H1 (cell line): ENCODE data around the gene MCF2L2. TPM values are rescaled to one million over a fixed set of nuclear protein-coding genes. Genes with fewer than 3 reads are reported as not detected.

Experiments
- EGR1 ChIP-seq: IDR thresholded peaks from 2 replicates; pipeline ENCODE4 v1.6.1; 2011; ENCODE audit warnings: low read depth, low read length, borderline replicate concordance
- SUZ12 ChIP-seq: fragments of 200-600 bp; sonication (generic); IDR thresholded peaks from 2 replicates; pipeline ENCODE4 v1.6.1; 2012; ENCODE audit warnings: mild to moderate bottlenecking, inconsistent platforms, low read length, moderate library complexity, mixed read lengths
- ZNF274 ChIP-seq: IDR thresholded peaks from 2 replicates; pipeline ENCODE4 v1.7.0; 2012; ENCODE audit warnings: low read length, borderline replicate concordance; ENCODE audit errors: extremely low read depth
- polyA plus RNA-seq, 7 experiments: library from polyadenylated mRNA; depleted of rRNA in 3 of 7; stranded (reverse) in 5 of 7; unstranded in 2 of 7; fragments of >200 nt in 5 of 7; fragments of 200-250 nt in 2 of 7; gene quantifications; 1 replicate in 5 of 7; 2 replicates in 1 of 7; 4 replicates in 1 of 7; pipeline versions ENCODE4 v1.2.1 to v1.2.3, GENCODE V29; 2011 to 2013; ENCODE audit warnings: missing spikeins in 2 of 7, mixed read lengths in 2 of 7
- total RNA-seq: library from RNA; stranded (reverse); fragmentation: NEBNext Ultra II Directional; extraction: Animal tissue kit (Norgen Biotek cat#: 25700); gene quantifications from 2 replicates; pipeline ENCODE4 v1.2.1, GENCODE V29; 2021

MCF2L2 gene
- total and polyA plus RNA-seq, 2 of the 8 experiments (the other 6 are each of a cell fraction or from before 2014, with no cell fraction given), result 4.1 to 13.7 TPM

DNA sequence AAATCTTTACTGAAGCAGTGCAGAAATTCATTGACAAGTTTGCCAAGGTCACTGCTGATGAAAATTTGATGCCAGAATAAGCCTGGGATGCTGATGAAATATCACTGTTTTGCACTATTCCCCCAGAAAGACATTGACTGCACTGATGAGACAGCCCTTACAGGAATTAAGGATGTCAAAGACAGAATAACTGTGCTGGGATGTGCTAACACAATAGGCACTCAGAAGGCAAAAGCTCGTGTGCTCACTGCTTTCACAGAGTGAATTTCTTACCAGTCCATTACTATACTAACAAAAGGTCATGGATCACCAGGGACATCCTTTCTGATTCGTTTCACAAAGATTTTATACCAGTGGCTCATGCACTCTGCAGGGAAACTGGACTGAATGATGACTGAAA is 69.4 kb downstream of the MCF2L2 start (continued):
- TF ChIP-seq SUZ12 (no peak), EGR1 (no peak), ZNF274 (no peak)
